ENCODE measurements around the gene ALAS1.

DNA sequence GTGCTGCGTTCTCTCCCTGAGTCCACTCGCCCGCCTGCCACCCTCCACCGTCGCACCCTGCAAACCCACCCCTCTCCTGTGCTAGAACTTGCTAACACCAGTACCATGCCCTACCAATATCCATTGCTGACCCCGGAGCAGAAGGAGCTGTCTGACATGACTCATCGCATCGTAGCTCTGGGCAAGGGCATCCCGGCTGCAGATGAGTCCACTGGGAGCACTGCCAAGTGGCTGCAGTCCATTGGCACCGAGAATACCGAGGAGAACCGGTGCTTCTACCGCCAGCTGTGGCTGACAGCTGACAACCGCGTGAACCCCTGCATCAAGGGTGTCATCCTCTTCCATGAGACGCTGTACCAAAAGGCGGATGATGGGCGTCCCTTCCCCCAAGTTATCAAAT, 4.9 kb upstream of the ALAS1 start:
- no peak for TF ChIP-seq ELF4 (CRISPR knock-in tag; IDR thresholded peaks at IDR 0.05)
- TF ChIP-seq GATAD2B (IDR thresholded peaks at IDR 0.05; ENCODE audit: borderline replicate concordance) = no peak
- no peak for TF ChIP-seq ZNF778 (CRISPR knock-in tag; IDR thresholded peaks at IDR 0.05)
- TF ChIP-seq, protein P1, sequence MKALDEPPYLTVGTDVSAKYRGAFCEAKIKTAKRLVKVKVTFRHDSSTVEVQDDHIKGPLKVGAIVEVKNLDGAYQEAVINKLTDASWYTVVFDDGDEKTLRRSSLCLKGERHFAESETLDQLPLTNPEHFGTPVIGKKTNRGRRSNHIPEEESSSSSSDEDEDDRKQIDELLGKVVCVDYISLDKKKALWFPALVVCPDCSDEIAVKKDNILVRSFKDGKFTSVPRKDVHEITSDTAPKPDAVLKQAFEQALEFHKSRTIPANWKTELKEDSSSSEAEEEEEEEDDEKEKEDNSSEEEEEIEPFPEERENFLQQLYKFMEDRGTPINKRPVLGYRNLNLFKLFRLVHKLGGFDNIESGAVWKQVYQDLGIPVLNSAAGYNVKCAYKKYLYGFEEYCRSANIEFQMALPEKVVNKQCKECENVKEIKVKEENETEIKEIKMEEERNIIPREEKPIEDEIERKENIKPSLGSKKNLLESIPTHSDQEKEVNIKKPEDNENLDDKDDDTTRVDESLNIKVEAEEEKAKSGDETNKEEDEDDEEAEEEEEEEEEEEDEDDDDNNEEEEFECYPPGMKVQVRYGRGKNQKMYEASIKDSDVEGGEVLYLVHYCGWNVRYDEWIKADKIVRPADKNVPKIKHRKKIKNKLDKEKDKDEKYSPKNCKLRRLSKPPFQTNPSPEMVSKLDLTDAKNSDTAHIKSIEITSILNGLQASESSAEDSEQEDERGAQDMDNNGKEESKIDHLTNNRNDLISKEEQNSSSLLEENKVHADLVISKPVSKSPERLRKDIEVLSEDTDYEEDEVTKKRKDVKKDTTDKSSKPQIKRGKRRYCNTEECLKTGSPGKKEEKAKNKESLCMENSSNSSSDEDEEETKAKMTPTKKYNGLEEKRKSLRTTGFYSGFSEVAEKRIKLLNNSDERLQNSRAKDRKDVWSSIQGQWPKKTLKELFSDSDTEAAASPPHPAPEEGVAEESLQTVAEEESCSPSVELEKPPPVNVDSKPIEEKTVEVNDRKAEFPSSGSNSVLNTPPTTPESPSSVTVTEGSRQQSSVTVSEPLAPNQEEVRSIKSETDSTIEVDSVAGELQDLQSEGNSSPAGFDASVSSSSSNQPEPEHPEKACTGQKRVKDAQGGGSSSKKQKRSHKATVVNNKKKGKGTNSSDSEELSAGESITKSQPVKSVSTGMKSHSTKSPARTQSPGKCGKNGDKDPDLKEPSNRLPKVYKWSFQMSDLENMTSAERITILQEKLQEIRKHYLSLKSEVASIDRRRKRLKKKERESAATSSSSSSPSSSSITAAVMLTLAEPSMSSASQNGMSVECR (CRISPR knock-in tag; IDR thresholded peaks at IDR 0.05) = no peak
- TF ChIP-seq YY1 (IDR thresholded peaks at IDR 0.05; ENCODE audit: borderline replicate concordance in 1 of 3, control insufficient read depth in 1 of 3, extremely low read depth in 1 of 3, insufficient read depth in 3 of 3, insufficient read length in 1 of 3, insufficient replicate concordance in 2 of 3, low read depth in 1 of 3, low read length in 2 of 3) = no peak
- no peak for TF ChIP-seq ZEB2 (IDR thresholded peaks at IDR 0.05)

Measured in K562 (cell line).